K562 (cell line): ENCODE data around the gene NBEA. TPM values are rescaled to one million over a fixed set of nuclear protein-coding genes. Genes with fewer than 3 reads are reported as not detected.

ENCODE experiments used
- ATAC-seq: fragments of 200-7000 bp; cut with Tn5 transposase; 3 replicates; pipeline ENCODE4 v1.9.1; 2020; ENCODE audit warnings: moderate library complexity
- BruUV-seq: library from RNA; stranded (reverse); fragments of 400-500 nt; replicated peaks from 2 replicates; lab custom pipeline; 2021; lab: Mats Ljungman, UMichigan
- CTCF ChIA-PET: fragments of 300-600 bp; formaldehyde crosslinking; extraction: SDS; loops from one replicate; lab custom pipeline; 2021; ENCODE audit warnings: low intra/inter-chr PET ratio; lab: Yijun Ruan, JAX
- POLR2A ChIA-PET: fragments of 300-600, 350-650 bp; sonication (Branson Sonifier 250); formaldehyde crosslinking; extraction: SDS; loops from one replicate; lab custom pipeline; 2021; ENCODE audit warnings: antibody characterized with exemption, inconsistent platforms; lab: Yijun Ruan, JAX
- DNase-seq, 4 experiments: peaks; one replicate each; pipeline versions ENCODE4 v3.0.0 to v3.0.0-alpha.2; 2011 to 2018; ENCODE audit warnings: low spot score in 3 of 4, mixed read lengths in 3 of 4; ENCODE audit errors: extremely low read depth in 1 of 4
- FAIRE-seq: peaks from 2 replicates; lab custom pipeline; 2011; peaks lifted over from hg19 to GRCh38; lab: Jason Lieb, UNC
- H2AFZ ChIP-seq: 2 replicates; pipeline ENCODE4 v1.6.0; 2011; ENCODE audit warnings: low read depth, low read length, control low read depth, inconsistent platforms
- H3K27ac ChIP-seq: fragments of 200-600 bp; 3 replicates; pipeline ENCODE4 v1.8.0; 2011; ENCODE audit warnings: low read depth, mild to moderate bottlenecking, control low read depth, inconsistent platforms, low read length, moderate library complexity, mixed read lengths; ENCODE audit errors: extremely low read depth
- H3K27me3 ChIP-seq, 2 experiments: fragments of 300-600 bp in 1 of 2; 2 replicates in 1 of 2; 3 replicates in 1 of 2; pipeline versions ENCODE4 v1.6.0 to v1.8.0; 2011; ENCODE audit warnings: inconsistent platforms in 2 of 2, low read length in 2 of 2, mild to moderate bottlenecking in 1 of 2, mixed read lengths in 1 of 2, moderate library complexity in 1 of 2; ENCODE audit not compliant: control insufficient read depth in 2 of 2, insufficient read depth in 2 of 2
- H3K36me3 ChIP-seq: fragments of 300-600 bp; 3 replicates; pipeline ENCODE4 v1.8.0; 2011; ENCODE audit warnings: mild to moderate bottlenecking, low read length, inconsistent platforms; ENCODE audit not compliant: control insufficient read depth, insufficient read depth
- H3K4me1 ChIP-seq, 2 experiments: fragments of 200-600 bp in 1 of 2; replicated peaks in 1 of 2; 2 replicates in 1 of 2; 3 replicates in 1 of 2; pipeline versions ENCODE4 v1.5.1 to v1.8.0; 2011; ENCODE audit warnings: inconsistent platforms in 2 of 2, low read length in 2 of 2, mild to moderate bottlenecking in 1 of 2, mixed read lengths in 1 of 2, moderate library complexity in 1 of 2; ENCODE audit not compliant: control insufficient read depth in 2 of 2, insufficient read depth in 2 of 2
- H3K4me2 ChIP-seq: 2 replicates; pipeline ENCODE4 v1.6.1; 2011; ENCODE audit warnings: low read length, control low read depth, inconsistent platforms, mixed read lengths; ENCODE audit not compliant: insufficient read depth
- H3K4me3 ChIP-seq: fragments of 200-600 bp; sonication (generic), shearing (Covaris generic); 2 replicates; pipeline ENCODE4 v1.5.1; 2016; ENCODE audit warnings: control low read depth, inconsistent platforms
- H3K79me2 ChIP-seq: fragments of 200-600 bp; 3 replicates; pipeline ENCODE4 v1.8.0; 2011; ENCODE audit warnings: low read length, inconsistent platforms; ENCODE audit not compliant: control insufficient read depth, insufficient read depth
- H3K9ac ChIP-seq, 2 experiments: 2 replicates each; pipeline versions ENCODE4 v1.6.0 to v1.6.1; 2011; ENCODE audit warnings: low read depth in 2 of 2, low read length in 2 of 2, control low read depth in 1 of 2, inconsistent platforms in 1 of 2, mild to moderate bottlenecking in 1 of 2, mixed read lengths in 1 of 2; ENCODE audit not compliant: insufficient read depth in 1 of 2
- H3K9me1 ChIP-seq: one replicate; pipeline ENCODE4 v1.6.0; 2011; ENCODE audit warnings: inconsistent platforms, mild to moderate bottlenecking, low read length, moderate library complexity; ENCODE audit not compliant: control insufficient read depth, insufficient read depth
- H3K9me3 ChIP-seq: replicated peaks from 2 replicates; pipeline ENCODE4 v1.5.1; 2011; ENCODE audit warnings: low read depth, low read length, inconsistent platforms; ENCODE audit not compliant: control insufficient read depth, insufficient read depth
- H4K20me1 ChIP-seq: replicated peaks from 2 replicates; pipeline ENCODE4 v1.6.1; 2011; ENCODE audit warnings: low read length, inconsistent platforms, mixed read lengths; ENCODE audit not compliant: control insufficient read depth, insufficient read depth
- HMGN3 ChIP-seq: IDR thresholded peaks from 2 replicates; pipeline ENCODE4 v1.6.1; 2011; ENCODE audit warnings: borderline replicate concordance, low read depth, mild to moderate bottlenecking, mixed read lengths, low read length; ENCODE audit not compliant: insufficient read length; ENCODE audit errors: extremely low read depth
- IFI16 ChIP-seq: fragments of 250-450 bp; sonication (Bioruptor Pico); IDR thresholded peaks from 2 replicates; pipeline ENCODE4 v2.1.2; 2022; ENCODE audit warnings: mild to moderate bottlenecking, inconsistent platforms
- NR1H2 ChIP-seq: sonication (generic); formaldehyde crosslinking; IDR thresholded peaks from 2 replicates; pipeline ENCODE4 v1.4.0; 2020; ENCODE audit warnings: mild to moderate bottlenecking, missing genetic modification reagents
- SUPT5H ChIP-seq: fragments of 450-650 bp; IDR thresholded peaks from 2 replicates; pipeline ENCODE4 v1.6.1; 2016
- ZKSCAN3 ChIP-seq: fragments of 250-450 bp; sonication (Bioruptor Pico); IDR thresholded peaks from 2 replicates; pipeline ENCODE4 v1.4.0; 2020
- ZNF668 ChIP-seq: fragments of 250-450 bp; sonication (Bioruptor Pico); IDR thresholded peaks from 2 replicates; pipeline ENCODE4 v1.8.0; 2022; ENCODE audit warnings: mild to moderate bottlenecking, inconsistent platforms
- WGBS: fragments of 100-300 bp; shearing (Covaris generic); methylation state at CpG from one replicate; pipeline ENCODE4 v1.1.6; 2016; ENCODE audit warnings: low coverage, mixed read lengths; ENCODE audit not compliant: insufficient coverage; ENCODE audit errors: missing lambda C conversion rate; 5-methylcytosine and 5-hydroxymethylcytosine counted together
- in situ Hi-C: fragments of 300-500 bp; cut with MboI; formaldehyde crosslinking; loops from 4 replicates; pipeline ENCODE4 v1.15.0; 2018; ENCODE audit warnings: inconsistent platforms, mixed read lengths
- intact Hi-C: fragments of 100-400 bp; cut with micrococcal nuclease; formaldehyde crosslinking; loops from 2 replicates; pipeline ENCODE4 v1.14.2; 2022
- polyA plus RNA-seq, 8 experiments: library from polyadenylated mRNA; depleted of rRNA in 4 of 8; stranded (reverse) in 5 of 8; unstranded in 3 of 8; fragments of >200 nt; fragmentation: Nextera tagmentation in 2 of 8; fragmentation: Illumina TruSeq in 1 of 8; extraction: Ambion mirVana in 2 of 8; extraction: Trizol in 1 of 8; gene quantifications; 2 replicates each; pipeline versions ENCODE4 v1.2.1 to v1.2.3, GENCODE V29; 2011 to 2014; ENCODE audit warnings: inconsistent platforms in 1 of 8, missing spikeins in 1 of 8
- total RNA-seq, 7 experiments: library from RNA; depleted of rRNA in 6 of 7; stranded (reverse); fragments of >200 nt in 6 of 7; fragmentation: Illumina TruSeq in 2 of 7; extraction: Trizol in 2 of 7; gene quantifications; 2 replicates each; pipeline versions ENCODE4 v1.2.1 to v1.2.3, GENCODE V29; 2011 to 2021; ENCODE audit warnings: low replicate concordance in 1 of 7
- TF ChIP-seq, protein P1 (sequence below), 3 experiments: fragments of 200-800 bp in 1 of 3; fragments of 250-450 bp in 1 of 3; fragments of 450-650 bp in 1 of 3; sonication (Bioruptor Pico) in 1 of 3; sonication (Bioruptor generic) in 1 of 3; formaldehyde crosslinking in 1 of 3; IDR thresholded peaks; 2 replicates each; pipeline versions ENCODE4 v1.6.1 to v1.8.0; 2016 to 2022; ENCODE audit warnings: mild to moderate bottlenecking in 2 of 3, missing genetic modification characterization in 2 of 3, missing compliant biosample characterization in 1 of 3, moderate library complexity in 1 of 3
- TF ChIP-seq, protein P2 (sequence below), 2 experiments: fragments of 450-650 bp; conservative IDR thresholded peaks; 2 replicates each; pipeline ENCODE4 v1.6.1; 2017; ENCODE audit warnings: mild to moderate bottlenecking in 2 of 2, moderate library complexity in 2 of 2

The NBEA gene
- total and polyA plus RNA-seq, 9 of the 15 experiments (the other 6 are each of a cell fraction or from before 2014, with no cell fraction given): 0.03 to 0.94 (median 0.05) TPM; not detected in 2

DNA sequence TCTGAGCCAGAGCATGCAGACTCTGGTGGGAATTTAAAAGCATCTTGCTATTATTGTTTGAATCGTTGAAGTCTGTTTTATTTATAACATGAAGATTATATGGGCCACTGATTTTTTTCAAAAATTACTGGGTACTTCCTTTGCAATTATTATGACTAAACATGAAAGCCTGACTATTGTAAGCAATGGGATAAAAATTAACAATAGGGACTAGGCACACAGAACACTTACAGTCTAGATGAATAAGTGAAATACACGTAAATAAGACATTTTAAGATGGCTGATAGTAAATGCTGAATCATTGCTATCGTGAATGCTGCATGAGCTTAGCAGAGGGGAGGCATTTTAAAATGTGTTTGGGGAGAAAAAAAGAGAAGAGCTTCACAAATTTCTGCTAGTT lies 615.4 kb downstream of the NBEA start:
- TF ChIP-seq SUPT5H (no peak), IFI16 (CRISPR knock-in tag) (no peak), NR1H2 (no peak), ZNF668 (CRISPR knock-in tag) (no peak), HMGN3 (no peak), ZKSCAN3 (CRISPR knock-in tag) (no peak)
- TF ChIP-seq, protein P1, sequence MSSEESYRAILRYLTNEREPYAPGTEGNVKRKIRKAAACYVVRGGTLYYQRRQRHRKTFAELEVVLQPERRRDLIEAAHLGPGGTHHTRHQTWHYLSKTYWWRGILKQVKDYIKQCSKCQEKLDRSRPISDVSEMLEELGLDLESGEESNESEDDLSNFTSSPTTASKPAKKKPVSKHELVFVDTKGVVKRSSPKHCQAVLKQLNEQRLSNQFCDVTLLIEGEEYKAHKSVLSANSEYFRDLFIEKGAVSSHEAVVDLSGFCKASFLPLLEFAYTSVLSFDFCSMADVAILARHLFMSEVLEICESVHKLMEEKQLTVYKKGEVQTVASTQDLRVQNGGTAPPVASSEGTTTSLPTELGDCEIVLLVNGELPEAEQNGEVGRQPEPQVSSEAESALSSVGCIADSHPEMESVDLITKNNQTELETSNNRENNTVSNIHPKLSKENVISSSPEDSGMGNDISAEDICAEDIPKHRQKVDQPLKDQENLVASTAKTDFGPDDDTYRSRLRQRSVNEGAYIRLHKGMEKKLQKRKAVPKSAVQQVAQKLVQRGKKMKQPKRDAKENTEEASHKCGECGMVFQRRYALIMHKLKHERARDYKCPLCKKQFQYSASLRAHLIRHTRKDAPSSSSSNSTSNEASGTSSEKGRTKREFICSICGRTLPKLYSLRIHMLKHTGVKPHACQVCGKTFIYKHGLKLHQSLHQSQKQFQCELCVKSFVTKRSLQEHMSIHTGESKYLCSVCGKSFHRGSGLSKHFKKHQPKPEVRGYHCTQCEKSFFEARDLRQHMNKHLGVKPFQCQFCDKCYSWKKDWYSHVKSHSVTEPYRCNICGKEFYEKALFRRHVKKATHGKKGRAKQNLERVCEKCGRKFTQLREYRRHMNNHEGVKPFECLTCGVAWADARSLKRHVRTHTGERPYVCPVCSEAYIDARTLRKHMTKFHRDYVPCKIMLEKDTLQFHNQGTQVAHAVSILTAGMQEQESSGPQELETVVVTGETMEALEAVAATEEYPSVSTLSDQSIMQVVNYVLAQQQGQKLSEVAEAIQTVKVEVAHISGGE (CRISPR knock-in tag; IDR thresholded peaks at IDR 0.05): no peak
- TF ChIP-seq, protein P2, sequence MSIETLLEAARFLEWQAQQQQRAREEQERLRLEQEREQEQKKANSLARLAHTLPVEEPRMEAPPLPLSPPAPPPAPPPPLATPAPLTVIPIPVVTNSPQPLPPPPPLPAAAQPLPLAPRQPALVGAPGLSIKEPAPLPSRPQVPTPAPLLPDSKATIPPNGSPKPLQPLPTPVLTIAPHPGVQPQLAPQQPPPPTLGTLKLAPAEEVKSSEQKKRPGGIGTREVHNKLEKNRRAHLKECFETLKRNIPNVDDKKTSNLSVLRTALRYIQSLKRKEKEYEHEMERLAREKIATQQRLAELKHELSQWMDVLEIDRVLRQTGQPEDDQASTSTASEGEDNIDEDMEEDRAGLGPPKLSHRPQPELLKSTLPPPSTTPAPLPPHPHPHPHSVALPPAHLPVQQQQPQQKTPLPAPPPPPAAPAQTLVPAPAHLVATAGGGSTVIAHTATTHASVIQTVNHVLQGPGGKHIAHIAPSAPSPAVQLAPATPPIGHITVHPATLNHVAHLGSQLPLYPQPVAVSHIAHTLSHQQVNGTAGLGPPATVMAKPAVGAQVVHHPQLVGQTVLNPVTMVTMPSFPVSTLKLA (conservative IDR thresholded peaks at IDR 0.05): no peak
- FAIRE-seq: no peak
- H3K27ac ChIP-seq: no peak overlapping the region
- no peaks in the 10 kb centered on the region for H3K9me1 ChIP-seq
- ChIA-PET CTCF (no interaction called here), POLR2A (no interaction called here)
- H3K4me3 ChIP-seq: no peak overlapping the region
- H3K9ac ChIP-seq: no peak overlapping the region
- H4K20me1 ChIP-seq: no peaks in the 10 kb centered on the region
- H3K4me1 ChIP-seq: no peaks in the 10 kb centered on the region
- BruUV-seq: no TSS peak
- no peaks in the 10 kb centered on the region for H3K27me3 ChIP-seq
- no peaks in the 10 kb centered on the region for H3K9me3 ChIP-seq
- in situ Hi-C loops (no loop called here), intact Hi-C loops (no loop called here)
- H3K79me2 ChIP-seq: no peaks in the 10 kb centered on the region
- ATAC-seq: no peak
- no peak for DNase-seq
- 2% methylated on average over 3 of the region's 3 CpGs for WGBS
- no peaks in the 10 kb centered on the region for H3K36me3 ChIP-seq
- H3K4me2 ChIP-seq: no peak overlapping the region
- no peak overlapping the region for H2AFZ ChIP-seq
